Activated gamma-delta T cell treated with Interleukin-2 at 50 U/mL for 16 hours (primary cell): ENCODE data around the gene CPSF3.
"Not testable (repeated sequence)": the region's sequence is repeated elsewhere in the genome, so short reads cannot be mapped to it uniquely, and the experiment has no call there.

Experiments used
- DNase-seq: peaks from one replicate; pipeline ENCODE4 v3.0.0-alpha.2; 2020

The CPSF3 gene

GRCh38 chr2:9397201-9397600 is 26.3 kb upstream of the CPSF3 start:
- DNase-seq, result no peak

GRCh38 chr2:9398251-9398650 is 25.2 kb upstream of the CPSF3 start:
- not testable (repeated sequence) for DNase-seq

- DNase-seq, result no peak
Observed at GRCh38 chr2:9398881-9399780, 24.3 kb upstream of the CPSF3 start.

- DNase-seq, result no peak
Observed at GRCh38 chr2:9400268-9401058, 23.0 kb upstream of the CPSF3 start.

- no peak for DNase-seq
Observed at GRCh38 chr2:9401059-9401547, 22.4 kb upstream of the CPSF3 start.

- DNase-seq, result no peak
Observed at GRCh38 chr2:9401646-9402371, 21.6 kb upstream of the CPSF3 start.

GRCh38 chr2:9403924-9404323 is 19.5 kb upstream of the CPSF3 start:
- no peak for DNase-seq

GRCh38 chr2:9404451-9404850 is 19.0 kb upstream of the CPSF3 start:
- DNase-seq, result no peak

GRCh38 chr2:9405636-9406035 is 17.8 kb upstream of the CPSF3 start:
- no peak for DNase-seq

- no peak for DNase-seq
Observed at GRCh38 chr2:9406529-9407362, 16.7 kb upstream of the CPSF3 start.

- DNase-seq, result no peak
Observed at GRCh38 chr2:9407363-9407811, 16.1 kb upstream of the CPSF3 start.

GRCh38 chr2:9408641-9409151 is 14.8 kb upstream of the CPSF3 start:
- no peak for DNase-seq

- DNase-seq, result no peak
Observed at GRCh38 chr2:9410108-9410507, 13.3 kb upstream of the CPSF3 start.

- DNase-seq, result no peak
Observed at GRCh38 chr2:9412781-9413180, 10.7 kb upstream of the CPSF3 start.

- DNase-seq, result no peak
Observed at GRCh38 chr2:9415516-9416169, 7.8 kb upstream of the CPSF3 start.

- DNase-seq, result no peak
Observed at GRCh38 chr2:9416267-9416961, 7.0 kb upstream of the CPSF3 start.

GRCh38 chr2:9416962-9417316 is 6.5 kb upstream of the CPSF3 start:
- no peak for DNase-seq

- DNase-seq, result no peak
Observed at GRCh38 chr2:9417725-9418124, 5.7 kb upstream of the CPSF3 start.

GRCh38 chr2:9418746-9419145 is 4.7 kb upstream of the CPSF3 start:
- DNase-seq, result no peak

GRCh38 chr2:9419541-9419940 is 3.9 kb upstream of the CPSF3 start:
- DNase-seq, result no peak

- DNase-seq, result no peak
Observed at GRCh38 chr2:9420495-9420894, 3.0 kb upstream of the CPSF3 start.
